Fibroblast of pulmonary artery (primary cell): Measurements from ENCODE around the gene FUT6.
"Not testable (repeated sequence)": the region's sequence is repeated elsewhere in the genome, so short reads cannot be mapped to it uniquely, and the experiment has no call there.

Experiments used
- DNase-seq: peaks from one replicate; pipeline ENCODE4 v3.0.0-alpha.2; 2010; ENCODE audit warnings: low read depth
- H3K4me3 ChIP-seq: replicated peaks from 2 replicates; pipeline ENCODE4 v1.5.1; 2011; ENCODE audit warnings: low read depth, mild to moderate bottlenecking, control low read depth, low read length, moderate library complexity
- CTCF ChIP-seq: IDR thresholded peaks from 2 replicates; pipeline ENCODE4 v1.5.1; 2011; ENCODE audit warnings: mild to moderate bottlenecking, control low read depth, low read length, inconsistent platforms; ENCODE audit errors: missing control alignments

The FUT6 gene

GRCh38 chr19:5839065-5840017, at the start of gene FUT6:
Gene FUT6, minus strand, starts transcription at chr19:5839702. Its CDS starts 7,135 bp downstream, at chr19:5832567.
- no peak within 1 kb of the TSS for H3K4me3 ChIP-seq
- TF ChIP-seq CTCF = no peak
- no peak for DNase-seq

- not testable (repeated sequence) for H3K4me3 ChIP-seq, DNase-seq
These were observed 44.7 kb upstream of the FUT6 start for GRCh38 chr19:5884065-5884811.

- not testable (repeated sequence) for DNase-seq, H3K4me3 ChIP-seq
These were observed 43.8 kb upstream of the FUT6 start for GRCh38 chr19:5883157-5883873.

GRCh38 chr19:5882421-5882968, 43.0 kb upstream of the FUT6 start:
- H3K4me3 ChIP-seq = no peak overlapping the region
- TF ChIP-seq CTCF = no peak
- DNase-seq = no peak

GRCh38 chr19:5881543-5882299, 42.2 kb upstream of the FUT6 start:
- DNase-seq = no peak
- no peak overlapping the region for H3K4me3 ChIP-seq
- no peak for TF ChIP-seq CTCF

- DNase-seq = peak; percentile 60
- no peak overlapping the region for H3K4me3 ChIP-seq
- TF ChIP-seq CTCF = no peak
These were observed 41.1 kb upstream of the FUT6 start for GRCh38 chr19:5880604-5881078.

GRCh38 chr19:5880196-5880595, 40.7 kb upstream of the FUT6 start:
- no peak overlapping the region for H3K4me3 ChIP-seq
- DNase-seq = no peak
- TF ChIP-seq CTCF = no peak
